Esophagus squamous epithelium (tissue), 4 donors: Measurements from ENCODE around the gene FBXO10.

ENCODE experiments used
- POLR2A ChIP-seq, 4 donors: fragments of 450-650 bp; IDR thresholded peaks; one replicate each; pipeline ENCODE4 v1.6.1; 2017; ENCODE audit warnings: antibody characterized with exemption in 4 of 4, mild to moderate bottlenecking in 4 of 4, moderate library complexity in 3 of 4
- TF ChIP-seq, protein P1 (sequence below), 6 experiments: fragments of 450-650 bp in 4 of 6; fragments of 200-600 bp in 2 of 6; sonication (generic) in 2 of 6; IDR thresholded peaks; one replicate each; pipeline ENCODE4 v1.5.1; 2016 to 2019; ENCODE audit warnings: antibody characterized with exemption in 6 of 6, mild to moderate bottlenecking in 4 of 6, moderate library complexity in 4 of 6

DNA sequence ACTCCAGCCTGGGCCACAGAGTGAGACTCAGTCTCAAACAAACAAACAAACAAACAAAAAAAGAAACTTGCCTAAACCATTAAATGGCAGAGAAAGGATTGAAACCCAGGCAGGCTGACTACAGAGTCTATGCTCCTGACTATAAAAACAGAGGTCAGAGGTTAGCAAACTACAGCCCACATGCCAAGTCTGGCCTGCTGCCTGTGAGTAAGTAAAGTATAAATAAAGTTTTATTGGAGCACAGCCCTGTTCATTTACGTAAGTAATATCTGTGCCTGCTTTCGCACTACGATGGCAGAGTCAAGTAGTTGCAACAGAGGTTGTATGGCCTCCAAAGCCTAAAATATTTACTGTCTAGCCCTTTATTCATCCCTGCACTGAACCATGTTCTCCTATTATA lies 78.9 kb downstream of the FBXO10 start:
- TF ChIP-seq, protein P1, sequence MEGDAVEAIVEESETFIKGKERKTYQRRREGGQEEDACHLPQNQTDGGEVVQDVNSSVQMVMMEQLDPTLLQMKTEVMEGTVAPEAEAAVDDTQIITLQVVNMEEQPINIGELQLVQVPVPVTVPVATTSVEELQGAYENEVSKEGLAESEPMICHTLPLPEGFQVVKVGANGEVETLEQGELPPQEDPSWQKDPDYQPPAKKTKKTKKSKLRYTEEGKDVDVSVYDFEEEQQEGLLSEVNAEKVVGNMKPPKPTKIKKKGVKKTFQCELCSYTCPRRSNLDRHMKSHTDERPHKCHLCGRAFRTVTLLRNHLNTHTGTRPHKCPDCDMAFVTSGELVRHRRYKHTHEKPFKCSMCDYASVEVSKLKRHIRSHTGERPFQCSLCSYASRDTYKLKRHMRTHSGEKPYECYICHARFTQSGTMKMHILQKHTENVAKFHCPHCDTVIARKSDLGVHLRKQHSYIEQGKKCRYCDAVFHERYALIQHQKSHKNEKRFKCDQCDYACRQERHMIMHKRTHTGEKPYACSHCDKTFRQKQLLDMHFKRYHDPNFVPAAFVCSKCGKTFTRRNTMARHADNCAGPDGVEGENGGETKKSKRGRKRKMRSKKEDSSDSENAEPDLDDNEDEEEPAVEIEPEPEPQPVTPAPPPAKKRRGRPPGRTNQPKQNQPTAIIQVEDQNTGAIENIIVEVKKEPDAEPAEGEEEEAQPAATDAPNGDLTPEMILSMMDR (IDR thresholded peaks at IDR 0.05) = no peak
- no peak for TF ChIP-seq POLR2A (IDR thresholded peaks at IDR 0.05)
